MCF 10A (cell line): ENCODE data around the gene SMS. TPM values are rescaled to one million over a fixed set of nuclear protein-coding genes. Genes with fewer than 3 reads are reported as not detected.

Experiments used
- BruUV-seq: library from RNA; stranded (reverse); fragments of 400-500 nt; replicated peaks from 2 replicates; lab custom pipeline; 2021; lab: Mats Ljungman, UMichigan
- CTCF ChIA-PET: fragments of 300-600 bp; sonication (Branson Sonifier 250); formaldehyde crosslinking; extraction: SDS; loops from one replicate; lab custom pipeline; 2021; ENCODE audit warnings: antibody characterized with exemption, inconsistent platforms; lab: Yijun Ruan, JAX
- POLR2A ChIA-PET: fragments of 300-600, 350-650 bp; sonication (Branson Sonifier 250); formaldehyde crosslinking; extraction: SDS; loops from one replicate; lab custom pipeline; 2020; ENCODE audit warnings: antibody characterized with exemption, inconsistent platforms; lab: Yijun Ruan, JAX
- DNase-seq: peaks from one replicate; pipeline ENCODE4 v3.0.0-alpha.2; 2018; ENCODE audit not compliant: unreplicated experiment
- H3K27ac Mint-ChIP-seq: one replicate; pipeline ENCODE4 v1.8.0; 2022; ENCODE audit warnings: mild to moderate bottlenecking, low read depth, mixed read lengths; ENCODE audit not compliant: unreplicated experiment
- H3K27me3 Mint-ChIP-seq: one replicate; pipeline ENCODE4 v1.8.0; 2022; ENCODE audit warnings: mixed read lengths; ENCODE audit not compliant: insufficient read depth, unreplicated experiment
- H3K36me3 Mint-ChIP-seq: one replicate; pipeline ENCODE4 v1.8.0; 2022; ENCODE audit warnings: mild to moderate bottlenecking, moderate library complexity, mixed read lengths; ENCODE audit not compliant: insufficient read depth, unreplicated experiment
- H3K4me1 Mint-ChIP-seq: one replicate; pipeline ENCODE4 v1.8.0; 2022; ENCODE audit warnings: mixed read lengths; ENCODE audit not compliant: insufficient read depth, unreplicated experiment
- H3K4me3 Mint-ChIP-seq: one replicate; pipeline ENCODE4 v1.8.0; 2022; ENCODE audit warnings: mild to moderate bottlenecking, moderate library complexity, mixed read lengths; ENCODE audit not compliant: unreplicated experiment
- H3K9me3 Mint-ChIP-seq: one replicate; pipeline ENCODE4 v1.8.0; 2022; ENCODE audit warnings: mixed read lengths; ENCODE audit not compliant: unreplicated experiment
- CTCF ChIP-seq: fragments of 200-600 bp; IDR thresholded peaks from one replicate; pipeline ENCODE4 v1.8.0; 2022; ENCODE audit warnings: antibody characterized with exemption, mild to moderate bottlenecking; ENCODE audit not compliant: unreplicated experiment
- intact Hi-C: fragments of 100-400 bp; cut with micrococcal nuclease; formaldehyde crosslinking; loops from 2 replicates; pipeline ENCODE4 v1.14.1; 2022
- total RNA-seq: library from RNA; stranded (reverse); gene quantifications from 2 replicates; pipeline ENCODE4 v1.2.3, GENCODE V29; 2022

Gene SMS
- total RNA-seq, 1 experiment from 2014 or later, result 160 TPM

- POLR2A ChIA-PET, result no interaction called here
- Mint-ChIP-seq H3K4me3 (no peak overlapping the region), H3K36me3 (peaks cover 40% of the 10 kb centered on the region), H3K4me1 (no peaks in the 10 kb centered on the region), H3K9me3 (no peaks in the 10 kb centered on the region), H3K27me3 (peaks cover 56% of the 10 kb centered on the region), H3K27ac (no peak overlapping the region)
- no TSS peak for BruUV-seq
- CTCF ChIA-PET, result interaction anchor here (0.6 to 2.4 kb wide), 5 partner anchors 10 to 1814 kb away, joined by 4 to 6 read pairs (median 6); no protein-coding TSS in a partner anchor
- intact Hi-C loops, result loop anchor here (10.0 kb wide), 1 partner anchor 372 kb away; no protein-coding TSS in a partner anchor
- no peak for TF ChIP-seq CTCF
- no peak for DNase-seq
Measured at GRCh38 chrX:21982311-21982710, 41.8 kb downstream of the SMS start.

GRCh38 chrX:21985332-21985777 is 44.8 kb downstream of the SMS start:
- Mint-ChIP-seq H3K4me3 (no peak overlapping the region), H3K27me3 (peaks cover 62% of the 10 kb centered on the region), H3K36me3 (peaks cover 37% of the 10 kb centered on the region), H3K27ac (no peak overlapping the region), H3K9me3 (no peaks in the 10 kb centered on the region), H3K4me1 (no peaks in the 10 kb centered on the region)
- ChIA-PET CTCF (interaction anchor here (0.6 to 3.4 kb wide), 84 partner anchors 9 to 1918 kb away, joined by 3 to 48 read pairs (median 4); no protein-coding TSS in a partner anchor), POLR2A (interaction anchor here (0.7 to 1.8 kb wide), 7 partner anchors 11 to 762 kb away, joined by 3 to 15 read pairs (median 3); no protein-coding TSS in a partner anchor)
- no TSS peak for BruUV-seq
- peak; percentile 85 for DNase-seq
- TF ChIP-seq CTCF, result peak; percentile 92
- intact Hi-C loops, result loop anchor here (1.0 to 10.0 kb wide), 11 partner anchors 151 to 1917 kb away; no protein-coding TSS in a partner anchor

- Mint-ChIP-seq H3K36me3 (peaks cover 42% of the 10 kb centered on the region), H3K4me3 (no peak overlapping the region), H3K27ac (no peak overlapping the region), H3K9me3 (no peaks in the 10 kb centered on the region), H3K4me1 (no peaks in the 10 kb centered on the region), H3K27me3 (peaks cover 65% of the 10 kb centered on the region)
- CTCF ChIA-PET, result interaction anchor here (0.5 to 3.4 kb wide), 16 partner anchors 11 to 1630 kb away, joined by 3 to 37 read pairs (median 7); no protein-coding TSS in a partner anchor
- no peak for TF ChIP-seq CTCF
- POLR2A ChIA-PET, result no interaction called here
- intact Hi-C loops, result loop anchor here (10.0 kb wide), 1 partner anchor 368 kb away; no protein-coding TSS in a partner anchor
- no peak for DNase-seq
- BruUV-seq, result no TSS peak
Measured at GRCh38 chrX:21986596-21986995, 46.1 kb downstream of the SMS start.

- H3K9me3 Mint-ChIP-seq, result no peaks in the 10 kb centered on the region
- H3K4me3 Mint-ChIP-seq, result no peak overlapping the region
- CTCF ChIA-PET, result interaction anchor here (0.6 to 1.1 kb wide), 4 partner anchors 92 to 1495 kb away, joined by 3 to 4 read pairs (median 3); no protein-coding TSS in a partner anchor
- POLR2A ChIA-PET, result no interaction called here
- H3K4me1 Mint-ChIP-seq, result no peaks in the 10 kb centered on the region
- intact Hi-C loops, result loop anchor here (10.0 kb wide), 1 partner anchor 365 kb away; no protein-coding TSS in a partner anchor
- no peak for DNase-seq
- H3K27me3 Mint-ChIP-seq, result peaks cover 69% of the 10 kb centered on the region
- no peak for TF ChIP-seq CTCF
- peaks cover 61% of the 10 kb centered on the region for H3K36me3 Mint-ChIP-seq
- H3K27ac Mint-ChIP-seq, result no peak overlapping the region
- BruUV-seq, result no TSS peak
Measured at GRCh38 chrX:21989384-21989783, 48.9 kb downstream of the SMS start.
